Measurements from ENCODE around the gene FXYD7. TPM values are rescaled to one million over a fixed set of nuclear protein-coding genes. Genes with fewer than 3 reads are reported as not detected.
"Not testable (repeated sequence)": the region's sequence is repeated elsewhere in the genome, so short reads cannot be mapped to it uniquely, and the experiment has no call there.

FXYD7 gene
- total RNA-seq, 1 donor from 2014 or later, result not detected

DNA sequence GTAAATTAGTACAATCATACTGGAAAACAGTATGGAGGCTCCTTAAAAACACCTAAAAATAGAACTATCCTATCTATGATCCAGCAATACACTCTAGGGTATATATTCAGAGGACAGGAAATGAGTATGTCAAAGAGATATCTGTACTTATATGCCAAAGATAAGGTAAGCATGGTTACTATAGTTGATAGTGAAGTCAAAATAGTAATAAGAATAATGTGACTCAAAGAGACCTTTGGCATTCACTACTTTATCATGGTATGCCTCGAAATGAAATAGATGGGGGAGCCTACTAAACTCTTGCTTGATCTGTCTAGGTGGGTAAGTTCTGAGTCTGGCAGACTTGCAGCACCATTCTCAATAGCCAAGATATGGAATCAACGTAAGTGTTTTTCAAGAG is 41.8 kb downstream of the FXYD7 start:
- Histone ChIP-seq H3K27ac (replicated peaks) (no peak overlapping the region), H3K27me3 (ENCODE audit: low read depth) (peaks cover 9% of the 10 kb centered on the region), H3K4me1 (no peaks in the 10 kb centered on the region), H3K9me3 (replicated peaks) (peaks cover 27% of the 10 kb centered on the region), H3K36me3 (no peaks in the 10 kb centered on the region), H3K4me3 (no peak overlapping the region)
- no peak for TF ChIP-seq CTCF (IDR thresholded peaks at IDR 0.05; ENCODE audit: borderline replicate concordance)
- DNase-seq, result no peak
- intact Hi-C loops (cut with micrococcal nuclease), result no loop called here

- Histone ChIP-seq H3K27ac (replicated peaks) (no peak overlapping the region), H3K27me3 (ENCODE audit: low read depth) (peaks cover 15% of the 10 kb centered on the region), H3K4me3 (no peak overlapping the region), H3K4me1 (no peaks in the 10 kb centered on the region), H3K9me3 (replicated peaks) (no peaks in the 10 kb centered on the region), H3K36me3 (no peaks in the 10 kb centered on the region)
- intact Hi-C loops (cut with micrococcal nuclease), result no loop called here
- no peak for TF ChIP-seq CTCF (IDR thresholded peaks at IDR 0.05; ENCODE audit: borderline replicate concordance)
- DNase-seq, result no peak
These were observed 51.2 kb downstream of the FXYD7 start for GRCh38 chr19:35194012-35194984.

- H3K4me1 ChIP-seq, result no peaks in the 10 kb centered on the region
- no peaks in the 10 kb centered on the region for H3K9me3 ChIP-seq (replicated peaks)
- TF ChIP-seq CTCF (IDR thresholded peaks at IDR 0.05; ENCODE audit: borderline replicate concordance), result no peak
- H3K4me3 ChIP-seq, result no peak overlapping the region
- no peak for DNase-seq
- intact Hi-C loops (cut with micrococcal nuclease), result no loop called here
- no peak overlapping the region for H3K27ac ChIP-seq (replicated peaks)
- peaks cover 16% of the 10 kb centered on the region for H3K27me3 ChIP-seq (ENCODE audit: low read depth)
- no peaks in the 10 kb centered on the region for H3K36me3 ChIP-seq
These were observed 52.8 kb downstream of the FXYD7 start for GRCh38 chr19:35195830-35196229.

- H3K4me1 ChIP-seq; DNase-seq; H3K27ac ChIP-seq (replicated peaks); intact Hi-C loops (cut with micrococcal nuclease); H3K9me3 ChIP-seq (replicated peaks); H3K4me3 ChIP-seq; H3K36me3 ChIP-seq: not testable (repeated sequence)
- H3K27me3 ChIP-seq (ENCODE audit: low read depth), result peaks cover 16% of the 10 kb centered on the region
These were observed 53.8 kb downstream of the FXYD7 start for GRCh38 chr19:35196861-35197260.

DNA sequence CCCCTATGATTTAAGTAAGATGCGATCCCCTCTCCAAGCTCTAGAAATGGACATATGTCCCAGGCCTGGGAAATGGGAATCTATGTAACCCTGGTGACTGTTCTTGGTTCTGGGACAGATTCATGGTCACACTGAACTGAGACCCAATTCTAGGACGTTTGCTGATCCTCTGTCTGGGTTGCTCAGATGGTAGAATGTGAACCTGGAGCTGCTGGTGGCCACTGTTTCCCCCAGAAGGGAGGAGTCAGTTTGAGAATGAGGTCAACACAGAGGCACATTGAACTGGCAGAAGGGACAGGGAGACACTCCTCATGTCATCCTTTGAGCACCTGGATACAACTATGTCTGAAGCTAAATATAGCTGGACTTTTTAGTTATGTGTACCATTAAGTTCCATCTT is 56.4 kb downstream of the FXYD7 start:
- no peak overlapping the region for H3K27ac ChIP-seq (replicated peaks)
- TF ChIP-seq CTCF (IDR thresholded peaks at IDR 0.05; ENCODE audit: borderline replicate concordance), result no peak
- no peak overlapping the region for H3K4me3 ChIP-seq
- DNase-seq, result no peak
- intact Hi-C loops (cut with micrococcal nuclease), result no loop called here
- no peaks in the 10 kb centered on the region for H3K9me3 ChIP-seq (replicated peaks)
- H3K4me1 ChIP-seq, result no peaks in the 10 kb centered on the region
- H3K27me3 ChIP-seq (ENCODE audit: low read depth), result peaks cover 16% of the 10 kb centered on the region
- H3K36me3 ChIP-seq, result no peaks in the 10 kb centered on the region
